ENCODE data around the gene ZNF550. TPM values are rescaled to one million over a fixed set of nuclear protein-coding genes. Genes with fewer than 3 reads are reported as not detected.
"Not testable (repeated sequence)": the region's sequence is repeated elsewhere in the genome, so short reads cannot be mapped to it uniquely, and the experiment has no call there.

Gene ZNF550
- total RNA-seq, 4 donors from 2014 or later, result 4.8 to 5.7 (median 5.2) TPM

DNA sequence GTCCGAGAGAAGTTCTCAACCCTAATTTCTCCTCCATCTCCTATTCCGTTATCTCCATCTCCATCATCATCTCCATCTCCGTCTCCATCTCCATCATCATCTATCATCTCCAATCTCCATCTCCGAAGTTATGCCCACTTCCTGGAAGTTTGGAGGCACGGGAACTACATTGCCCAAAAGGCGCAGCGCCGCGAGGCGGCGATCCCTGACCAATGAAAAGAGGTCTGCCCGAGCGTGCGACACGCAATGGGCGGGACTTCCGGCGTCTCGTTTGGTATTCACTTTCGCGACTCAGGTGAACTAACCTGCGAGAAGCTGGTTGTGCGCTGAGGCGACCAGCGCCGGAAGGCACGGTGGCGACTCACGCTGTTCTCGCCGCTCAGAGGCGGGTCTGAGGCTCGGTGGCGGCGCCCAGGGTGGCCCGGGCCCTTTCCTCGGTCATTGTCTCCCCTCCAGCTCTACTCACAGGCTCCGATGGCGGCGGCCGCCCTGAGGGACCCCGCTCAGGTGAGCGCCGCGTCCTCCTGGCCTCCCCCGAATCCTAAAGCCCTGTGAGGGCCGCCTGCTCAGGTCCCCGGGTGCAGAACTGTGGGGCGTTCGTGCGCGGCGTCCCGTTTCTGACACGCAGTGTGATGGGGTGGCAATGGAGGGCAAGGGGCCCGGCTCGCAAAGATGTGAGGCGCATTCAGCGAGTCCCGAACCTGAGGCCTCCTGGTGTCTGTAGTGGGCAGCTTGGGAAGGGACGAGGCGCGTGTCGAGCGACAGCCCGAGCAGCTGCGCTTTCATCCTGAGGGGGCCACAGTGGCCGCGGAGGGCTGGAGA lies 72.0 kb downstream of the ZNF550 start, which contains the start of gene ZNF419:
Gene ZNF419 (plus strand): TSS at position 274 of the 822 bp plus-strand sequence. CDS start 201 bp downstream, at position 475.
- Histone ChIP-seq H3K36me3 (peaks cover 0 to 32% of the 10 kb centered on the region in 2 donors), H3K27ac (peak within 1 kb of the TSS; percentile 18 to 81 (median 79)), H3K4me3 (peak within 1 kb of the TSS; percentile 82 to 85)
- not testable (repeated sequence) for H3K4me1 ChIP-seq, H3K9me3 ChIP-seq, H3K27me3 ChIP-seq
- peak; percentile 98 for ATAC-seq
- 3 to 11% methylated on average over 3 to 13 of the region's 69 CpGs for WGBS, 2 donors (ENCODE audit: low coverage in 1 of 2)
- TF ChIP-seq POLR2A (IDR thresholded peaks at IDR 0.05) (peak; percentile 27 to 45), POLR2AphosphoS5 (IDR thresholded peaks at IDR 0.05) (peak; percentile 42)
- TF ChIP-seq, protein P1, sequence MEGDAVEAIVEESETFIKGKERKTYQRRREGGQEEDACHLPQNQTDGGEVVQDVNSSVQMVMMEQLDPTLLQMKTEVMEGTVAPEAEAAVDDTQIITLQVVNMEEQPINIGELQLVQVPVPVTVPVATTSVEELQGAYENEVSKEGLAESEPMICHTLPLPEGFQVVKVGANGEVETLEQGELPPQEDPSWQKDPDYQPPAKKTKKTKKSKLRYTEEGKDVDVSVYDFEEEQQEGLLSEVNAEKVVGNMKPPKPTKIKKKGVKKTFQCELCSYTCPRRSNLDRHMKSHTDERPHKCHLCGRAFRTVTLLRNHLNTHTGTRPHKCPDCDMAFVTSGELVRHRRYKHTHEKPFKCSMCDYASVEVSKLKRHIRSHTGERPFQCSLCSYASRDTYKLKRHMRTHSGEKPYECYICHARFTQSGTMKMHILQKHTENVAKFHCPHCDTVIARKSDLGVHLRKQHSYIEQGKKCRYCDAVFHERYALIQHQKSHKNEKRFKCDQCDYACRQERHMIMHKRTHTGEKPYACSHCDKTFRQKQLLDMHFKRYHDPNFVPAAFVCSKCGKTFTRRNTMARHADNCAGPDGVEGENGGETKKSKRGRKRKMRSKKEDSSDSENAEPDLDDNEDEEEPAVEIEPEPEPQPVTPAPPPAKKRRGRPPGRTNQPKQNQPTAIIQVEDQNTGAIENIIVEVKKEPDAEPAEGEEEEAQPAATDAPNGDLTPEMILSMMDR (IDR thresholded peaks at IDR 0.05), result peak in 2 of 4 experiments; percentile 7 to 13

Other genes starting within 250 kb of the ZNF550 start
- gene ZNF543, start 239.4 kb downstream of the ZNF550 start, total RNA-seq, result 10 to 100 TPM in 1 of 4 donors, 1 to 10 TPM in 3; 9.3 to 11.7 (median 9.7) TPM
- 10 to 100 TPM in 3 of 4 donors, 1 to 10 TPM in 1; 9.2 to 12.2 (median 10.9) TPM for gene ZNF304, start 208.6 kb downstream of the ZNF550 start, total RNA-seq
- gene TRAPPC2B, start 196.3 kb downstream of the ZNF550 start, total RNA-seq, result 10 to 100 TPM in 3 of 4 donors, 1 to 10 TPM in 1; 9.0 to 17.0 (median 13.2) TPM
- gene ZNF547, start 196.3 kb downstream of the ZNF550 start, total RNA-seq, result 1 to 10 TPM; 1.0 to 4.8 (median 2.0) TPM
- 10 to 100 TPM; 17.9 to 36.8 (median 21.8) TPM for gene ZNF548, start 170.0 kb downstream of the ZNF550 start, total RNA-seq
- 10 to 100 TPM in 3 of 4 donors, 1 to 10 TPM in 1; 9.1 to 21.0 (median 11.9) TPM for gene ZNF17, start 148.7 kb downstream of the ZNF550 start, total RNA-seq
- 10 to 100 TPM in 1 of 4 donors, 1 to 10 TPM in 3; 4.8 to 10.6 (median 6.8) TPM for gene ZNF749, start 124.5 kb downstream of the ZNF550 start, total RNA-seq
- 1 to 10 TPM in 2 of 4 donors, under 1 TPM in 2; 0.57 to 2.3 (median 1.5) TPM for gene VN1R1, start 102.7 kb downstream of the ZNF550 start, total RNA-seq
- gene ZNF772, start 82.3 kb downstream of the ZNF550 start, total RNA-seq, result 10 to 100 TPM in 2 of 4 donors, 1 to 10 TPM in 2; 5.8 to 15.5 (median 11.7) TPM
- gene ZNF419, start 72.1 kb downstream of the ZNF550 start, total RNA-seq, result 10 to 100 TPM in 2 of 4 donors, 1 to 10 TPM in 2; 6.4 to 30.8 (median 10.1) TPM
- gene ZNF773, start 59.9 kb downstream of the ZNF550 start, total RNA-seq, result 10 to 100 TPM in 3 of 4 donors, 1 to 10 TPM in 1; 5.1 to 22.1 (median 13.9) TPM
- 1 to 10 TPM; 5.4 to 9.3 (median 5.7) TPM for gene ZNF549, start 32.5 kb downstream of the ZNF550 start, total RNA-seq
- gene ZNF416, start 19.0 kb upstream of the ZNF550 start, total RNA-seq, result 1 to 10 TPM; 4.0 to 6.1 (median 5.7) TPM
- gene ZIK1, start 24.3 kb upstream of the ZNF550 start, total RNA-seq, result 10 to 100 TPM in 1 of 4 donors, 1 to 10 TPM in 3; 4.4 to 14.5 (median 6.4) TPM
- gene ZNF530, start 40.0 kb upstream of the ZNF550 start, total RNA-seq, result 1 to 10 TPM; 1.4 to 6.3 (median 4.0) TPM
- 10 to 100 TPM; 23.4 to 33.1 (median 28.6) TPM for gene ZNF134, start 54.4 kb upstream of the ZNF550 start, total RNA-seq
- 10 to 100 TPM in 3 of 4 donors, 1 to 10 TPM in 1; 8.3 to 16.8 (median 15.3) TPM for gene ZNF211, start 73.3 kb upstream of the ZNF550 start, total RNA-seq
- gene ZSCAN4, start 109.1 kb upstream of the ZNF550 start, total RNA-seq, result not detected
- 1 to 10 TPM; 4.4 to 7.3 (median 6.7) TPM for gene ZNF551, start 122.1 kb upstream of the ZNF550 start, total RNA-seq
- 10 to 100 TPM in 1 of 4 donors, 1 to 10 TPM in 3; 3.8 to 12.6 (median 9.0) TPM for gene ZNF154, start 149.3 kb upstream of the ZNF550 start, total RNA-seq
- 10 to 100 TPM in 3 of 4 donors, 1 to 10 TPM in 1; 8.8 to 16.8 (median 11.7) TPM for gene ZNF671, start 167.8 kb upstream of the ZNF550 start, total RNA-seq
- gene ZNF776, start 187.0 kb upstream of the ZNF550 start, total RNA-seq, result 10 to 100 TPM; 12.1 to 14.9 (median 13.3) TPM
- 10 to 100 TPM; 12.8 to 20.7 (median 17.1) TPM for gene ZNF586, start 209.8 kb upstream of the ZNF550 start, total RNA-seq